GM04504 (cell line): ENCODE measurements around the gene PGBD5.
"Not testable (repeated sequence)": the region's sequence is repeated elsewhere in the genome, so short reads cannot be mapped to it uniquely, and the experiment has no call there.

Experiments used
- DNase-seq: peaks from one replicate; pipeline ENCODE4 v3.0.0-alpha.2; 2012; ENCODE audit warnings: low read depth

The PGBD5 gene

DNA sequence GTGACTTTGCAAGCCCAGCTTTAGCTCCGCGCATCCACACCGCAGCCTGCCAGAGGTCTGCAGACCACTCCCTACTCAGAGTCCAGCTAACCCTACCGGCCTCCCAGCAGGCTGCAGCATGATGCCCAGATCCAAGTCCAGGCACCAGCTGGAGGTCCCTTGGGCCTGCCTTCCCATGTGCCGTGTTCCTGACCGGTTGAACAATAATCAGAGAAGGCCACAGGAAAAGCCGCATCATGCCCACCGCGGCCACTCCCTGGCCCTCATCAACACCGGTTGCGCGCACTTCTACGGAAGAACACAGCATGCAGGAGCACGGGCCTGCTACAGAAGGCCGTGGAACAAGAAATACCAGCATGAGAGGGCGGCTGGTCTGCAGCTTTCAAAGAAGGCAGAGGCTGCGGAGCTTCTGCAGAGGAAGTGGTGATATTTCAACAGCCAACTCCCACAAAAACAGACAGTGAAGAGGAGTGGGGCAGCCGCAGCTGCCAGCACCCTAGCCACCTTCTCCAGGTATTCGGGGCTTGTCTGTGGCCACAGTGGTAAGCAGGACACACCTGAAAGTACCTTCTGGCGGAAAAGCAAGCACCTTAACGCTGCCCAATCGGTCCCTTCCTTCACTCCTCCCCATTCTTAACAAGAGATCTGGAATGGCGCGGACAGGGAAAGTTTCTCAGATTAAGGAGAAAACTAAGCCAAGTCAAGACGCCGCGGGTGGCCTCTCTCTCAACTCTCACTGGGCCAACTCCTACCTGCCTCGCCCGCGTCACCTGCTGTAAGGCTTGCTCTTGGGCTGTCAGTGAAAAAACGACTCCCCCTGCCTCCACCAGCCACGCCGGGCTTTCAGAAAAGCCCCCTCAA is 1.5 kb downstream of the PGBD5 start:
- no peak for DNase-seq

DNA sequence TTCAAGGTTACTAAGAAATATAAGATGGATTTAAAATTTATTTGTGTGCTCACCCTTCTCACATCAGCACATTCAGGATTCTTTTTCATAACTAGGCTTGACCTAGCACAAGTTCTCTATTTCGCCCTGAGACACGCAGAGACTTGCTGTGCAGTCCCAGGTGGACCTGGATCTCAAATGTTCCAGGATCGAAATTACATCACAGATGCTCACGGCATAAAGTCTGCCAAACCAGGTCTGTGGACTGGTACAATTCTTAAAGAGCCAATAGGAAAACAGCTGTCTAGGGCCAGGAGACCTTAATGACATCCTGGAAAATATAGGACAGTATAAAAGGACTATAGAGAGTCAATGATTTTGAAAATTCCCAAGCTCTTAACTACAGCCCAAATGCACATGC is 2.2 kb downstream of the PGBD5 start:
- no peak for DNase-seq

DNA sequence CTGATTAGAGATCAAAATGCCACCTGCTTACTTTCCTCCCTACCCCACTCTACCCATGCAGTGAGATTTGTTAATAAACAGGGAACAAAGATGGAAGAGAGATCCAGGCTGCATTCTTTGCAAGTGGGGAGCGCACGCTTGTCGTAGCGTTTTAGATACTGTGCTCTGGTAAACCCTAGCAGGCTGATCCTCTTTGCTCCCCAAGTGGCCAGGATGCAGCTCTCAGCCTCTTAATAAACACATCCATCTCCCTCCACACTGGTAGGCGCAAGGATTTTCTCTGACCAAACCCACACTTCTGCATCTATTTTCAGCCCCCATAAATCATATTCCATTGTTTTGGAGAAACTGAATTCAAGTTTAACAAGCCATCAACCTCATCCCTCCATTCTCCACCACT is 2.9 kb downstream of the PGBD5 start:
- DNase-seq: no peak

DNA sequence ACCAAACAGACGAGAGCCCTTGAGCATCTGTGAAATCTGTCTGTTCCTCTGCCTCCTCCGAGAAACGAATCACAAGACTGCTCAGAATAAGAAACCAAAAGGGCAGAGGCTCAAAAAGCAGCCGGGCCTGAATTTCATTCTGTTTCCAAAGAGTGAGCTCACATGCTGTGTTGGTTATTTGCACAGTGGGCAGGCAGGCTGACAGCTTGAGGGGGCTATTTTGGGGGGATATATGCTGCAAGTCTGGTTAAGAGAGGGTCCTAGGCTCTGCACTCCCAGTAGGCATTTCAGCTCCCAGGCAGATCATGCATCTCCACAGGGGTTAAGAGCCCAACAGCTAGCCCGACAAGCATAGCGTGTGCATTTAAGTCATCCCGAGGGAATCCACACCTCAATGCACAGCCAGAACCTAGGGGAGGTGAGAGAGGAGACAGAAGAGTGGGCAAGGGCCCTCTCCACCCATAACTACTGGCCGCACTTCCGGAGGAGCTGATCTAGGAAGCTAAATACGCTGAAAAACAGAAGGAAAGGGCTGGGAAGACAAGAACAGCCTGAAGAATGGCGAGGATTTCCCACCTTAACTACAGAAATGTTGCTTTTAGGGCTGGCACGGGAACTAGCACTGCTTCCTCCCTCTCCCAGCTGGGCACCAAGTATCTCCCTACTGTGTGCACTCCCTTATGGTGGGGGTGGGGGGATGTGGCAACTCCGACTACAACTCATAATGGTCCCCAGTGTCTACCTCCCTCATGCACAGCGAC is 3.7 kb downstream of the PGBD5 start:
- DNase-seq: no peak

DNA sequence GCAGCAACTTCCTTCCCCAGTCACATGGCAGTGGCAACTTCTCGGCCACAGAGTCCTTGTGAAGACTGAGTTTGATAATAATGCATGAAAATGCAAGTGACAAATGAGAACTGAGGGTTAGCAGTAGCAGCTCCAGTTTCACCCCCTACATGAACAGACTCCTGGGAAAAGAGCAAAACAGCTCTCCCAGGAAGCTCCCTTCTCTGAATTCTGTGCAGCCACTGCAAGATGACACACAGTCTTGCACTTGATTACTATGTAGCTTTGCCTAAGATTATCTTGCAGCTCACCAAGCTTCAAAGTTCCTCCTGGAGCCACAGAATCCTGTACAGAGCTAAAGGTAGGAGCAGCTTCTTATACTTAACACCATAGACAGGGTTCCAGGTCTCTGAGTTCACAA is 4.7 kb downstream of the PGBD5 start:
- DNase-seq: no peak

DNA sequence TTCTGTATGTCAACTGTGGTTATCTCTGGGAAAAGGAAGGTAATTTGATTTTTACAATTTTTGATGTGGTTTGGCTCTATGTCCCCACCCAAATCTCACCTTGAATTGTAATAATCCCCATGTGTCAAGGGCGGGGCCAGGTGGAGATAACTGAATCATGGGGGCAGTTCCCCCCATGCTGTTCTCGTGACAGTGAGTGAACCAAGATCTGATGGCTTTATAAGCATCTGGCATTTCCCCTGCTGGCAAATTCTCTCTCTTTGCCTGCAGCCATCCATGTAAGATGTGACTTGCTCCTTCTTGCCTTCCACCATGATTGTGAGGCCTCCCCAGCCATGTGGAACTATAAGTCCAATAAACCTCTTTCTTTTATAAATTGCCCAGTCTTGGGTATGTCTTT is 5.8 kb downstream of the PGBD5 start:
- not testable (repeated sequence) for DNase-seq

DNA sequence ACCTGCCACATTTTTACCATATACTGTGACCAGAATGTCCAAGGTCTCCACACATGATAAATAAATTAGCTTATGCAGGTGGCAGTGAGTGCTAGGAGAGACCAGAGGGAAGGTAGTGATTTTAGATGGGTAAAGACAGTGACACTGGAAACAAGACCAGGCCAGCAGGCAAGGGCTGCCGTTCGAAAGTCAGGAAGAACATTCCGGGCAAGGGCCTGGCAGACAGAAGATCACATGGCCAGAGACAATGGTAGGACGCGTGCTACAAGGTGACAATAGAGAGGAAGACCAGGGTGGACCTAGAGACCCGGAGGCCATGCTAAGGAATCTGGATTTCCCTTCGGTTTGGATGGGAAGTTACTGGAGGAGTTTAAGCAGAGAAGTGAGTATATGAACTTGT is 9.7 kb downstream of the PGBD5 start:
- no peak for DNase-seq

DNA sequence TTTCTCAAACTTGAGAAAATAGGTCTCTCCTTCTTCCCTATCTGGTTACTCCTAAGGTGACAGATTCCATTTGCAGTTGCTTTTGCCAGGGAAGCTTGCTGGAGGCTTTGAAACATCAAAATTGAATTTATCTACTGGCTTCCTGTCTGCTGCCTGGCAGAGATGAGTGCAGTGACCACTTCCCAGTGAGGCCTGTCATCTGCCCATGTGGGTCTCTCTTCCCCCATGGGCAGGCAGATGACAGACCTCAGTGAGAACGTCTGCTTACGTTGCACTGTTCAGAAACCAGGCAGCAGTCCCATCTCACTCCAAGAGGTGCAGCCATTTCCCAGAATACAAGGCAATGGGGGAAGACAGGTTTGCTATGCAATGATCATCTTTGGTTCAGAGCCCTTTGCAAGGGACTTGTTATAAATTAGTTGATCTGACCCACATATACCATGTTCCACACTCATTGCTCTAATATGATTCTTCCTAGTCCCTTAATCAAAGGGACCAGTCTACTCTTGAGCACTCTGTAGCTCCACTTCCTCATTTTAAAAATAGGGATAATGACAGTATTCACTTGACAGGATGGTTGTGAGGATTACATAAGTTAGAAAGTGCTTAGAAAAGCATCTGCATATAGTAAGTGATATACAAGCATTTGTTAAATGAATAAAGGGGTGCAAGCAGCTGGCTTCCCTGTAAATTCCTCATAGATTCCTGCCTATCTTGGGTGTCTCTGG is 10.6 kb downstream of the PGBD5 start:
- no peak for DNase-seq

DNA sequence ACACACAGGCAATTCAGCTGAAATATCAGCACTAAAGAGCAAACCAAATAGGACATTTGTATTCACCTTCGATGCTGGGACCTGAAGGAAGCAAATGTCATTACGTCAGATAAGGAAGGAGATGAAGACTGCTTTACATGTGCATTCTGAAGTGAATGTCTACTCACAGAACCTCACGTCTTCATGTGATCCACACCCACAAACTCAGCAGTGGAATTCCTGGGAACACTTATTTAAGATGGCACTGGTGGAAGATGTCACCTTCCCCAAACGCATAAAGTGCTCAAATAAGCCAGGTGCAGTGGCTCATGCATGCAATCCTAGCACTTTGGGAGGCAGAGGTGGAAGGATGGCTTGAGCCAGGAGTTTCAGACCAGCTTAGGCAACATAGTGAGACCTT is 11.4 kb downstream of the PGBD5 start:
- DNase-seq: no peak

DNA sequence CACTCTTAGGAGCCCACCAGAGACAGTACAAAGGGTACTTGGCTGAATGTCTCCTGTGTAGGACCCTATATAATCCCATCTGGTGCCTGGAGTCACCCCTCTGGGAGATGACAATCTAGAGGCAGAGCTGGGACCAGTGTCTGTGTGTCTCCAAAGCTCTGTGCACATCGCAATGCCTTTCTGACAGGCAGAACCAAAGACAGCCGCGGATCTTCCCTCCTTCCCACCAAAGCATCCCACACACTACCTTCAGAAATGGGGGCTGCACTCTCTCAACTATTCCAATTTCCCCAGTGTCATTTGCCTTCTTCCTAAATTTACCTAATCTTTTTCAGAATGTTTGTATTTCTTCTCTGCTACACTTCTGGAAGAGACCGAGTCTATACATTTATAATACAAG is 12.0 kb downstream of the PGBD5 start:
- no peak for DNase-seq

DNA sequence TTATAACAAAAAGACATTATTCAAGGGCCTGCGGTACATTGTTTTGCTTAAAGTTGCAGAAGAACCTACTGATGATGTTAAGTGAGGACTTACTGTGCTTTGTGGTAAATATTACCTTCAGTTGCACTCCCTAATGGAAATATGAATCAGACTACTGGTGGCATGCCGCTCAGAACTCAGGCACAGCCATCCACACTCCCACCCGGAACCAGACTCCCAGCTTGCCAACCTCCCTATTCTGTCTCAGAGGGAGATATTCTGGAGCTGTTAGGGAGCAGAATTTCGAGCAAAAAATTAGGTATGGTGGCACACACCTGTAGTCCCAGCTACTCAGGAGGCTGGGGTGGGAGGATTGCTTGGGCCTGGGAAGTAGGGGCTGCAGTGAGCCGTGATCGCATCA is 13.1 kb downstream of the PGBD5 start:
- no peak for DNase-seq

DNA sequence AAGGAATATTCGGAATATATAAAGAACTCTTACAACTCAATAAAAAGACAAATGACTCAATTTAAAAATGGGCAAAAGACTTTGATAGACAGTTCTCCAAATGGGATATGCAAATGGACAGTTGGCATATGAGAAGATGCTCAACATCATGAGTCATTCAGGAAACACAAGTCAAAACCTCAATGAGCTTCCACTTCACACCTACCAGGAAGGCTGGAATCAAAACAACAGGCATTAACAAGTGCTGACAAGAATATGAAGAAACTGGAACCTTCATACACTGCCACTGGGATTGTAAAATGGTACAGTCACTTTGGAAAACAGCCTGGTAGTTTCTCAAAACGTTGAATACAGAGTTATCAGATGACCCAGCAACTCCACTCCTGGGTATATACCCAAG is 17.2 kb downstream of the PGBD5 start:
- no peak for DNase-seq

DNA sequence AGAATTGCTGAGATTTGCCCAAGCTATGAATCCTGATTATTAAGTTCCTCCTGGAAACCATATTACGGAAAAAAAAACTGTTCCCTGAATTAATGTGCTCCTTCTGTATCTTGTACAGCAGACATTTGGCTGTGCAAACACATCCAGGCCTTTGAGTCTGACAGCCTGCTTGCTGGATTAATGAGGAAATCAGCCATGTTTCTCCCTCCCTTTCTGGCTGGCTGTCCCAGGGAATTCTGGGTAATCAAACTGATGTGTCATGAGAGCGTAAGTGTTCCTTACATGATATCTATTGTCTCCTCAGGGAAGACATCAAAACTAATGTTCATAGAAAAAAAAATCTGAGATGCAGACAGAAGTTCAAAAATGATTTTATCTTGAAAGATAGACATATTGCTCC is 18.8 kb downstream of the PGBD5 start:
- DNase-seq: no peak

DNA sequence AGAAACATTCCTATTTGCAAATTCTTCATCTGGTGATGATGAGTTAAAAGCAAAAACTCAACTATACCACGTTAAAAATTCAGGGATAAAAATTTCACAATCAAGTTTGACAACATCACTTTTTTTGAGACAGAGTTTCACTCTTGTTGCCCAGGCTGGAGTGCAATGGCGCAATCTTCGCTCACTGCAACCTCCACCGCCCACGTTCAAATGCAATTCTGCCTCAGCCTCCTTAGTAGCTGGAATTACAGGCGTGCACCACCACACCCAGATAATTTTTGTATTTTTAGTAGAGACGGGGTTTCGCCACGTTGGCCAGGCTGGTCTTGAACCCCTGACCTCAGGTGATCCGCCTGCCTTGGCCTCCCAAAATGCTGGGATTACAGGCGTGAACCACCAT is 19.4 kb downstream of the PGBD5 start:
- DNase-seq: not testable (repeated sequence)

DNA sequence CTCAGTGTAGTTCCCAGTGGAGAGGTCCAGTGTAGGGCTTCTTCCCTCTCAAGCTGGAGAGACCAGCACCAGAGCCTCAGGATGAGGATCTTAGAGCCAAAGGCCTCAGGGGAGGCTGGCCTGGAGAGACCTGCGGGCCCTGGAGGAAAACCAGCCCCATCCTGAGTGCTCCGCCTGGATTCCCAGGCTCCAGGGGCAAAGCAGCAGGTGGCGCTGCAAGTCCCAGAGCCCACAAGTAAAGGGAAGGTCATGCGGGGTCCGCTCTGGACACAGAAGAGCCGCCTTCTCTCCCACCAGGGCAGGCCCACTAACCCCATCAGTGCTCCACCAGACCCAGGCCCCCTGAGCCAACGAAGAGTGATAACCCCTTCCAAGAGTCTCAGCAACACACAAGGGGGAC is 22.7 kb downstream of the PGBD5 start:
- no peak for DNase-seq

DNA sequence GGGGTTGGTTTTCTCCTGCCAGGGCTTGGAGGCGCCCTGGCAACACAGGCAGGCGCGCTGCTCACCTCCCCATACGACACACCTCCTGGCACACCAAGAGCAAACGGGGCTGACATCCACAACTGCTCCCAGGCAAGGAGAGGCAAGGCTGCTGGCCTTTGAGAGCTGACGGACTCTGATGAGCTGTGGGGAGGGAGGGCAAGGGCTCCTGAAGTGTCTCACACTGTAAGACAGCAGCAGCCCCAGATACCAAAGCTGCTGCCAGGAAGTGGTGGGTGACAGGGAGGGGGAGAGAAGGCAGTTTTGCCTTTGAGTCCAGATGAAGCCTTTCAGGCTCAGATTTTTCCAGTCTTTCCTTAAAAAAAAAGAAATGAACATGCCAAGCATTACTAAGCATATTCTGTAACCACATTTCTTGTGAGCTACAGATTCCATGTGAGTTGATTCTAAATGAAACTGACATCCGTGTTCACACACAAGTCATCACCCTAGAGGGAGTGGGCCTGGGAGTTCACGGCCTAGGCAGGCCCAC is 24.3 kb downstream of the PGBD5 start:
- no peak for DNase-seq

DNA sequence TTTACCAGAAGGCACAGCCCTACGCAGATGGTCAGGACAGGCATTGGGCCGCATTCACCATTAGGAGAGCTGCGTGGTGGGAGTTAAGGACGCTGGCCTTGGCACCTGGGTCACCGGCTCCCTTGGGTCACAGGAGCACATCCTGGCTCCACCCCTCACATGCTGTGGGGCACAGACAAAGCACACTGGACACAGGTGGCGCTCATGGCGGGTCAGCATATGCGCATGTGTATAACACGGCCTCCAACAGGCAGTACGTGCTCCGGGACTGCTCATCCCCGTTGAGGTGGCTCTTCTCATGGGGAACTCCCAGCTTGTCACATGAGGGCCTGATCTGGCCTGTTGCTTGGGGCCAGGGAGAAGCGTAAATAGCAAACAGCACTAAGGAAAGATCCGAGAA is 25.0 kb downstream of the PGBD5 start:
- no peak for DNase-seq

DNA sequence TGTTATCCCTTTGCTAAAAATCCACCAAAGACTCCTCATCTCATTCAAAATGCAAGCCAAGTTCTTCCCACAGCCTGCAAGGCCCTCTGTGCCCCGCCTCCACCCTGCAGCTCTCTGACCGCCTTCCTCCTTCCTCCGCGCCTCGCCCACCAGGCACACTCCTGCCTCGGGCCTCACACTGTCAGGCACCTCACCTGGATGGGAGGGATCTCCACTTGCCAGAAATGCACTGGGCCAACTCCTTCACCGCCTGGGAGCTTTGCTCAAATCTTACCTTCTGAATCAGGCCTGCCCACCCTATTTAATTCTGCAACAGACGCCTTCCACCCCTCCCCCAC is 26.2 kb downstream of the PGBD5 start:
- DNase-seq: no peak

DNA sequence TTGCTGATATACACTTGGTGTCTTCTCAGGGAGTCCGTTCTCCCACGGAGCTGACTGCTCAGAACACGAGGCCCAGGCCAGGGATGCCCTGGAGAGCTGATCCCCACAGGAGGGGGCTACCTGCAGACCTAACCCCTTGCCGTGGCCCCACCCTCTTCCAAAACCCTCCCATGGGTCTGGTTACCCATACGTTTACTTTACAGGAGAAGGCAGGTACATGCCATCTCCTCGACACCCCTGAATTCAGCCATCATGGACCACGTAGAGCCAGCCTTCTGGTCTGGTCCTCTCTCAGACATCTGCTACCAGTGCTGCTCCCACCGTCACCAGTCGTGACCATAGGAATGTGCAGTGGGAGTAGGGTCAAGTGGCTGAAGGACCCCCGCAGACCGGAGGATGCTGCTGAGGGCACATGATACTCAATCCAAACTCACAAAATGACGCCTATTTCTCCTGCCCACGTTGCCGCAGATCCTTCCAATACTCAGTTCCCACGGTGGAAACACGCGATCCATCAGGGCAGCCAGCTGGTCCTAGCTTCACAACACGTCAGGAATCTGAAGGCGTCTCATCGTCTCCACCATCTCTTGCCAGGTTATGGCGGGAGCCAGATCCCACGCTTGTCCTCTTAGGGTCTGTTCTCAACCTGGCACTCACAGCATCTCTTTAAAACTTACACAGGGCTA is 26.7 kb downstream of the PGBD5 start:
- DNase-seq: no peak

DNA sequence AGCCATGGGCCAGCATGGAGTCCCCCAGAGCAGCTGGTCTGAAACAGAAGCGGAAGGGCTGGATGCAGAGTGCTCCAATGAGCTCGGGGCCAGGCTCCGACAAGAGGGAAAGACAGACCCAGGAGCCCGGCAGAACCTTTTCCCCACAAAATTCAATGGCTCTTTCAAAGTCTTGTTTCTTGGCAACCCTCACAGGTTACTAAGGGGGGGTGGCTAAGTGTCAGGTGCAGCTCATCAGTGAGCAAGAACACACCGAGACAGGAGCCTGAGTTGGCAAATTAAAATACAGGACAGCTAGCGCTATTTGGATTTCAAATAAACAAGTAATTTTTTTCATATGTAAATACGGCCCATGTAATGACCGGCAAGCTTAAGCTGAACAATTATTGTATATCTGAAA is 27.3 kb downstream of the PGBD5 start:
- DNase-seq: no peak

DNA sequence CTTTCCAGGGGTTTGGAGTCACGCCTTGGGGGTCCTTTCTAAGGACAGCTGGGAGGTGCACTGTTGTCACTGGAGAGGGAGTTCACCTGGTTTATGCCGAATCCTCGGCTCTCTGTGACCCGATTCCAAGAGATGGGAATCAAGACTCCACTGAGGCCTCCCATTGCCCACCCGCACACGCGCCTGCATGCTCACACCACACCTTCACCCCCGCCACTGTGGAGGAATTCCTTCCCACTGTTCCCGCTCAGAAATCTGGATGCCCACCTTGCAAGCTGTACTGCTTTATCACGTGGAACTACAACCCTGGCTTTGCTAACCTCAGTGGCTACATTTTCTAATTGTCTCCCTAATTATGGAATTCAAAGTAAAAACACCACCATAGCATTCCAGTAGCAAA is 29.2 kb downstream of the PGBD5 start:
- DNase-seq: no peak

DNA sequence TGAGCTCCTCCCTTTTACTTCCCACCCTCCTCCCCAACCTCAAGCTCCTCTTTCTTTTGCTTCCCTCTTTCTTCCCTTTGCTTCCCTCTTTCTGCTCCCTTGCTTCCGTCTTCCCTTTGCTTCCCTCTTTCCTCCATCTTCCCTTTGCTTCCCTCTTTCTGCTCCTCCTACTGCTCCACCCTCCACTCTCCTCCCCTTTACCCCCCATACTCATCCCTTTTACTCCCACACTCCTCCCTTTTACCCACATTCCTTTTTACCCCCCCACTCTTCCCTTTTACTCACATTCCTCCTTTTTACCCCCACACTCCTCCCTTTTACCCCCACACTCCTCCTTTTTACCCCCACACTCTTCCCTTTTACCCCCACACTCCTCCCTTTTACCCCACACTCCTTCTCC is 30.2 kb downstream of the PGBD5 start:
- no peak for DNase-seq
